AG04449 (cell line): ENCODE results near the gene ST3GAL2.
A peak's percentile ranks its signal among the peaks of the same experiment; 100 is the strongest.

Source experiments
- CTCF ChIA-PET: fragments of 350-600 bp; formaldehyde crosslinking; extraction: SDS; loops from one replicate; lab custom pipeline; 2021; ENCODE audit warnings: antibody characterized with exemption; lab: Yijun Ruan, JAX
- POLR2A ChIA-PET: fragments of 400-600, 350-600 bp; formaldehyde crosslinking; extraction: SDS; loops from one replicate; lab custom pipeline; 2020; ENCODE audit warnings: antibody characterized with exemption, inconsistent platforms; lab: Yijun Ruan, JAX
- DNase-seq: peaks from one replicate; pipeline ENCODE4 v3.0.0-alpha.2; 2010; ENCODE audit warnings: low read depth, low spot score
- H3K4me3 ChIP-seq: 2 replicates; pipeline ENCODE4 v1.5.1; 2011; ENCODE audit warnings: low read depth, mild to moderate bottlenecking, control low read depth, low read length
- CTCF ChIP-seq: IDR thresholded peaks from one replicate; pipeline ENCODE4 v1.5.1; 2011; ENCODE audit warnings: mild to moderate bottlenecking, moderate library complexity, low read length, control low read depth, inconsistent platforms; ENCODE audit not compliant: insufficient read depth; ENCODE audit errors: missing control alignments

The ST3GAL2 gene

GRCh38 chr16:70429888-70430666 lies 8.8 kb downstream of the ST3GAL2 start:
- ChIA-PET POLR2A (no interaction called here), CTCF (no interaction called here)
- H3K4me3 ChIP-seq: no peak overlapping the region
- no peak for DNase-seq
- TF ChIP-seq CTCF: no peak

GRCh38 chr16:70428178-70428998 lies 10.5 kb downstream of the ST3GAL2 start:
- POLR2A ChIA-PET: interaction anchor here (0.5 to 1.2 kb wide), 4 partner anchors 10 to 180 kb away, joined by 3 to 11 read pairs (median 6); no protein-coding TSS in a partner anchor
- DNase-seq: peak; percentile 66
- CTCF ChIA-PET: no interaction called here
- TF ChIP-seq CTCF: no peak
- peak overlapping the region; percentile 1; the same call in 1 of the 2 replicates for H3K4me3 ChIP-seq

GRCh38 chr16:70427786-70428177 lies 11.1 kb downstream of the ST3GAL2 start:
- no peak for TF ChIP-seq CTCF
- H3K4me3 ChIP-seq: no peak overlapping the region
- POLR2A ChIA-PET: interaction anchor here (0.5 to 1.2 kb wide), 4 partner anchors 10 to 181 kb away, joined by 3 to 11 read pairs (median 6); no protein-coding TSS in a partner anchor
- no peak for DNase-seq
- CTCF ChIA-PET: no interaction called here

GRCh38 chr16:70422543-70422942 lies 16.4 kb downstream of the ST3GAL2 start:
- ChIA-PET POLR2A (no interaction called here), CTCF (interaction anchor here (0.8 to 1.0 kb wide), 3 partner anchors 9 to 71 kb away, joined by 3 read pairs; no protein-coding TSS in a partner anchor)
- no peak overlapping the region for H3K4me3 ChIP-seq
- DNase-seq: no peak
- TF ChIP-seq CTCF: no peak

GRCh38 chr16:70421473-70422311 lies 17.2 kb downstream of the ST3GAL2 start:
- TF ChIP-seq CTCF: no peak
- ChIA-PET POLR2A (no interaction called here), CTCF (interaction anchor here (0.8 to 1.1 kb wide), 3 partner anchors 11 to 71 kb away, joined by 3 read pairs; partner anchors contain the start of gene ST3GAL2)
- no peak overlapping the region for H3K4me3 ChIP-seq
- DNase-seq: no peak
